ENCODE data around the gene AAGAB. TPM values are rescaled to one million over a fixed set of nuclear protein-coding genes. Genes with fewer than 3 reads are reported as not detected.

AAGAB gene
- total and polyA plus RNA-seq, 2 donors (not counting 1 experiment from before 2014, with no cell fraction given) = 9.4 to 25.0 TPM

GRCh38 chr15:67180514-67181191 lies 73.8 kb downstream of the AAGAB start:
- Mint-ChIP-seq H3K4me3 (no peak overlapping the region), H3K27ac (peak overlapping the region; percentile 26), H3K4me1 (peaks cover 22% of the 10 kb centered on the region), H3K27me3 (no peaks in the 10 kb centered on the region), H3K9me3 (ENCODE audit: insufficient read depth) (no peaks in the 10 kb centered on the region)
- H3K4me1 ChIP-seq (ENCODE audit: control insufficient read depth in 2 of 2, insufficient read depth in 2 of 2, low read length in 2 of 2) = peaks cover 0 to 7% of the 10 kb centered on the region in 2 donors
- H3K4me3 ChIP-seq (ENCODE audit: control extremely low read depth in 1 of 5, extremely low read depth in 1 of 5, insufficient read depth in 1 of 5, low read depth in 2 of 5, low read length in 4 of 5) = no peak overlapping the region
- H3K4me2 ChIP-seq (replicated peaks; ENCODE audit: low read depth, low read length, poor library complexity, severe bottlenecking) = no peak overlapping the region
- ATAC-seq (ENCODE audit: low read depth) (no peak), DNase-seq (no peak)
- no peaks in the 10 kb centered on the region for H3K9me3 ChIP-seq (ENCODE audit: control extremely low read depth in 1 of 3, control insufficient read depth in 2 of 3, insufficient read depth in 1 of 3, low read length in 2 of 3)
- ChIA-PET POLR2A (no interaction called here), CTCF (interaction anchor here (0.6 to 2.3 kb wide), 4 partner anchors 234 to 1759 kb away, joined by 3 to 11 read pairs (median 4); no protein-coding TSS in a partner anchor)
- H4K20me1 ChIP-seq (ENCODE audit: control insufficient read depth, insufficient read depth, low read length, poor library complexity, severe bottlenecking) = peaks cover 32% of the 10 kb centered on the region
- no peak overlapping the region for H3K9ac ChIP-seq (ENCODE audit: low read length)
- WGBS (ENCODE audit: insufficient coverage) = 94% methylated on average over 8 of the region's 10 CpGs
- no peak overlapping the region for H2AFZ ChIP-seq (ENCODE audit: insufficient read depth, low read depth, low read length, poor library complexity, severe bottlenecking)
- TF ChIP-seq EZH2 (IDR thresholded peaks at IDR 0.05; ENCODE audit: borderline replicate concordance, insufficient read depth, low read depth, low read length, poor library complexity, severe bottlenecking) (no peak), CTCF (IDR thresholded peaks at IDR 0.05) (no peak)
- intact Hi-C loops (cut with micrococcal nuclease) = loop anchor here (5.0 kb wide), 1 partner anchor 233 kb away; no protein-coding TSS in a partner anchor
- no peak overlapping the region for H3K27ac ChIP-seq (ENCODE audit: low read length in 2 of 2)
- peaks cover 1 to 84% of the 10 kb centered on the region in 2 experiments for H3K36me3 ChIP-seq (replicated peaks in 1 of 2; ENCODE audit: control extremely low read depth in 1 of 2, control insufficient read depth in 1 of 2, extremely low read depth in 1 of 2, insufficient read depth in 2 of 2, low read length in 1 of 2)
- H3K27me3 ChIP-seq (replicated peaks in 1 of 4; ENCODE audit: control extremely low read depth in 1 of 4, control insufficient read depth in 3 of 4, insufficient read depth in 4 of 4, low read length in 3 of 4) = no peaks in the 10 kb centered on the region
- H3K79me2 ChIP-seq (ENCODE audit: control insufficient read depth, insufficient read depth, low read length) = peaks cover 4% of the 10 kb centered on the region

- Histone ChIP-seq H3K9ac (ENCODE audit: low read length) (no peak overlapping the region), H3K4me2 (replicated peaks; ENCODE audit: low read depth, low read length, poor library complexity, severe bottlenecking) (no peak overlapping the region), H2AFZ (ENCODE audit: insufficient read depth, low read depth, low read length, poor library complexity, severe bottlenecking) (no peak overlapping the region), H3K9me3 (ENCODE audit: control extremely low read depth in 1 of 3, control insufficient read depth in 2 of 3, insufficient read depth in 1 of 3, low read length in 2 of 3) (no peaks in the 10 kb centered on the region), H3K4me1 (ENCODE audit: control insufficient read depth in 2 of 2, insufficient read depth in 2 of 2, low read length in 2 of 2) (peaks cover 0 to 11% of the 10 kb centered on the region in 2 donors), H3K79me2 (ENCODE audit: control insufficient read depth, insufficient read depth, low read length) (peaks cover 5% of the 10 kb centered on the region), H3K27me3 (replicated peaks in 1 of 4; ENCODE audit: control extremely low read depth in 1 of 4, control insufficient read depth in 3 of 4, insufficient read depth in 4 of 4, low read length in 3 of 4) (no peaks in the 10 kb centered on the region), H3K27ac (ENCODE audit: low read length in 2 of 2) (no peak overlapping the region), H3K4me3 (ENCODE audit: control extremely low read depth in 1 of 5, extremely low read depth in 1 of 5, insufficient read depth in 1 of 5, low read depth in 2 of 5, low read length in 4 of 5) (no peak overlapping the region), H3K36me3 (replicated peaks in 1 of 2; ENCODE audit: control extremely low read depth in 1 of 2, control insufficient read depth in 1 of 2, extremely low read depth in 1 of 2, insufficient read depth in 2 of 2, low read length in 1 of 2) (peaks cover 1 to 79% of the 10 kb centered on the region in 2 experiments), H4K20me1 (ENCODE audit: control insufficient read depth, insufficient read depth, low read length, poor library complexity, severe bottlenecking) (peaks cover 34% of the 10 kb centered on the region)
- H3K27ac Mint-ChIP-seq = peak overlapping the region; percentile 1
- no peak for DNase-seq
- intact Hi-C loops (cut with micrococcal nuclease) = loop anchor here (5.0 kb wide), 1 partner anchor 233 kb away; no protein-coding TSS in a partner anchor
- TF ChIP-seq CTCF (IDR thresholded peaks at IDR 0.05) (no peak), EZH2 (IDR thresholded peaks at IDR 0.05; ENCODE audit: borderline replicate concordance, insufficient read depth, low read depth, low read length, poor library complexity, severe bottlenecking) (no peak)
- WGBS (ENCODE audit: insufficient coverage) = 99% methylated on average over 11 of the region's 11 CpGs
- peaks cover 23% of the 10 kb centered on the region for H3K4me1 Mint-ChIP-seq
- CTCF ChIA-PET = interaction anchor here (1.2 kb wide), 1 partner anchor 233 kb away, joined by 4 read pairs; no protein-coding TSS in a partner anchor
- no peak for ATAC-seq (ENCODE audit: low read depth)
- no peak overlapping the region for H3K4me3 Mint-ChIP-seq
- no peaks in the 10 kb centered on the region for H3K27me3 Mint-ChIP-seq
- no peaks in the 10 kb centered on the region for H3K9me3 Mint-ChIP-seq (ENCODE audit: insufficient read depth)
- POLR2A ChIA-PET = no interaction called here
Observed at GRCh38 chr15:67180035-67180434, 74.4 kb downstream of the AAGAB start.

Measured in B cell (primary cell).